SJSA1 (cell line): ENCODE results near the gene CDYL. TPM values are rescaled to one million over a fixed set of nuclear protein-coding genes. Genes with fewer than 3 reads are reported as not detected.

Source experiments
- DNase-seq, 2 experiments: peaks; one replicate each; pipeline ENCODE4 v3.0.0-alpha.2; 2015 to 2020; ENCODE audit warnings: low spot score in 2 of 2, low read depth in 1 of 2
- H3K27ac ChIP-seq: fragments of 250-450 bp; sonication (Bioruptor Pico); 2 replicates; pipeline ENCODE4 v1.5.1; 2020; ENCODE audit warnings: mild to moderate bottlenecking, moderate library complexity
- H3K27me3 ChIP-seq: fragments of 250-450 bp; sonication (Bioruptor Pico); replicated peaks from 2 replicates; pipeline ENCODE4 v1.5.1; 2020; ENCODE audit warnings: mild to moderate bottlenecking, moderate library complexity
- H3K36me3 ChIP-seq: fragments of 250-450 bp; sonication (Bioruptor Pico); 2 replicates; pipeline ENCODE4 v1.5.1; 2020; ENCODE audit warnings: mild to moderate bottlenecking
- H3K4me1 ChIP-seq: fragments of 250-450 bp; sonication (Bioruptor Pico); replicated peaks from 2 replicates; pipeline ENCODE4 v1.6.1; 2021; ENCODE audit warnings: mild to moderate bottlenecking
- H3K4me3 ChIP-seq: fragments of 250-450 bp; sonication (Bioruptor Pico); 2 replicates; pipeline ENCODE4 v1.5.1; 2020; ENCODE audit warnings: mild to moderate bottlenecking
- H3K9me3 ChIP-seq: fragments of 250-450 bp; sonication (Bioruptor Pico); replicated peaks from 2 replicates; pipeline ENCODE4 v1.5.1; 2020; ENCODE audit warnings: mild to moderate bottlenecking
- total RNA-seq: library from RNA; depleted of rRNA; stranded (reverse); fragments of >200 nt; shearing (Covaris generic); gene quantifications from 2 replicates; pipeline ENCODE4 v1.2.3, GENCODE V29; 2014; rRNA removed

CDYL gene, protein sequence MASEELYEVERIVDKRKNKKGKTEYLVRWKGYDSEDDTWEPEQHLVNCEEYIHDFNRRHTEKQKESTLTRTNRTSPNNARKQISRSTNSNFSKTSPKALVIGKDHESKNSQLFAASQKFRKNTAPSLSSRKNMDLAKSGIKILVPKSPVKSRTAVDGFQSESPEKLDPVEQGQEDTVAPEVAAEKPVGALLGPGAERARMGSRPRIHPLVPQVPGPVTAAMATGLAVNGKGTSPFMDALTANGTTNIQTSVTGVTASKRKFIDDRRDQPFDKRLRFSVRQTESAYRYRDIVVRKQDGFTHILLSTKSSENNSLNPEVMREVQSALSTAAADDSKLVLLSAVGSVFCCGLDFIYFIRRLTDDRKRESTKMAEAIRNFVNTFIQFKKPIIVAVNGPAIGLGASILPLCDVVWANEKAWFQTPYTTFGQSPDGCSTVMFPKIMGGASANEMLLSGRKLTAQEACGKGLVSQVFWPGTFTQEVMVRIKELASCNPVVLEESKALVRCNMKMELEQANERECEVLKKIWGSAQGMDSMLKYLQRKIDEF
- 23.9 and 36.1 TPM in 2 replicates for total RNA-seq

- Histone ChIP-seq H3K4me1 (peaks cover 22% of the 10 kb centered on the region), H3K9me3 (peaks cover 6% of the 10 kb centered on the region; the same call in 1 of the 2 replicates), H3K27me3 (no peaks in the 10 kb centered on the region), H3K36me3 (peaks cover 15% of the 10 kb centered on the region; the same call in 1 of the 2 replicates), H3K27ac (peak within 1 kb of the TSS; percentile 81), H3K4me3 (peak within 1 kb of the TSS; percentile 70)
- peak in 1 of 2 experiments; percentile 87 for DNase-seq
Measured at GRCh38 chr6:4776131-4776492, at the start of gene CDYL. TSS of gene CDYL (plus strand) at chr6:4776404. CDS start at chr6:4776784, 380 bp downstream.

DNA sequence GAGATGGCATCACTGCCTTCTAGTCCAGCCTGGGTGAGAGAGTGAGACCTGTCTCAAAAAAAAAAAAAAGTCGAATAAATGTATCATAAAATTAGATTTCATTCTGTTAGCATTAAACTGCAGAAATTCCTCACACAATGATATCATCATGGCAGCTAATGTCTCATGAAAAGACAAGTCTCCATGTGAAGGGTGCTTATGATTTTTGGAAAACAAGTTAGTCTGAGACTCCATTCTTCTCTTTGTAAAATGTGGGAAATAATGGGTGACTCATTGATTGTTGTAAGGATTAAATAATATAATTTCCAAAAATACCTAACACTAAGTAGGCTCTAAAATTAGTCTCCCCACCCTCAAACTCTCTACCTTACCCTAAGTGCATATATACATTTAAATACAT is 49.6 kb upstream of the CDYL start:
- Histone ChIP-seq H3K9me3 (no peaks in the 10 kb centered on the region), H3K27me3 (no peaks in the 10 kb centered on the region), H3K27ac (no peak overlapping the region), H3K4me1 (peaks cover 7% of the 10 kb centered on the region), H3K4me3 (no peak overlapping the region), H3K36me3 (no peaks in the 10 kb centered on the region)
- DNase-seq = no peak

GRCh38 chr6:4727217-4727616 is 49.0 kb upstream of the CDYL start:
- DNase-seq = no peak
- H3K4me1 ChIP-seq = peaks cover 7% of the 10 kb centered on the region

GRCh38 chr6:4727671-4728435 is 48.4 kb upstream of the CDYL start:
- Histone ChIP-seq H3K4me1 (peaks cover 9% of the 10 kb centered on the region), H3K9me3 (no peaks in the 10 kb centered on the region), H3K4me3 (no peak overlapping the region), H3K27me3 (no peaks in the 10 kb centered on the region), H3K27ac (no peak overlapping the region), H3K36me3 (no peaks in the 10 kb centered on the region)
- DNase-seq = peak in 1 of 2 experiments; percentile 27

More at GRCh38 chr6:4727217-4727616, 49.0 kb upstream of the CDYL start:
- Histone ChIP-seq H3K27me3 (no peaks in the 10 kb centered on the region), H3K9me3 (no peaks in the 10 kb centered on the region), H3K36me3 (no peaks in the 10 kb centered on the region), H3K4me3 (no peak overlapping the region), H3K27ac (no peak overlapping the region)

- peaks cover 13% of the 10 kb centered on the region for H3K4me1 ChIP-seq
- H3K27ac ChIP-seq = no peak overlapping the region
- no peaks in the 10 kb centered on the region for H3K36me3 ChIP-seq
- H3K4me3 ChIP-seq = no peak overlapping the region
- no peaks in the 10 kb centered on the region for H3K9me3 ChIP-seq
- H3K27me3 ChIP-seq = no peaks in the 10 kb centered on the region
- no peak for DNase-seq
Measured at GRCh38 chr6:4728436-4728769, 47.8 kb upstream of the CDYL start.

DNA sequence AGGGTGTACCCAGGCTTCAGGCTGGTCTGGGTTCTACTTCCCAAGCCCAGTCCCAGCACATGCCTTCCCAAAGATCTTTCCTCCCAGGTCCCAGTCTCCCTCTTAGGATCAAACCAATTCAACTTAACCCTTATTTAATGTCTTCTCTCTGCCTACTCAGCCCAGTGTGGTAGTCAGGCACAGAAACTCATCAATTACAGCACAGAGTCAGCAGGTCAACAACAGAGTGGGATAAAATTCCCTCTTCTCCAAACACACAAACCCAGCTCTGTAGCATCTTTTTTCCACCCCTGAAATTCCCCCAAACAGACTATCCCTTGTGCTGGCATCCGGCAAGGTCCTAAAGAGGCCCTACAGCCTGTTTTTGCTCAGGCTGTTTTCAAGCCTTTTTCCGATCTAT is 47.3 kb upstream of the CDYL start:
- H3K9me3 ChIP-seq = no peaks in the 10 kb centered on the region
- no peak overlapping the region for H3K4me3 ChIP-seq
- DNase-seq = no peak

DNA sequence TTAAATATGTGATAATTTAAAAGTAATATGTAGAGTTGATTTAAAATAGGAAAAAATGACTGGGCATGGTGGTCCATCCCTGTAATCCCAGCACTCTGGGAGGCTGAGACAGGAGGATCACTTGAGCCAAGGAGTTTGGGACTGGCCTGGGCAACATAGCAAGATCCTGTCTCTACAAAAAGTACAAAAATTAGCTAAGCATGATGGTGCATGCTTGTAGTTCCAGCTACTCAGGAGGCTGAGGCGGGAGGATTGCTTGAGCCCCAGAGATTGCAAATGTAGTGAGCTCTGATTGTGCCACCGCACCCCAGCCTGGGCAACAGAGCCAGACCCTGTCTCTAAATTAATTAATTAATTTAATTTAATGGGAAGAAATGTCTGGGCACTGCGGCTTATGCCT is 44.2 kb upstream of the CDYL start:
- no peak overlapping the region for H3K27ac ChIP-seq
- no peak overlapping the region for H3K4me3 ChIP-seq
- no peaks in the 10 kb centered on the region for H3K36me3 ChIP-seq
- no peaks in the 10 kb centered on the region for H3K27me3 ChIP-seq
- DNase-seq = no peak
- peaks cover 29% of the 10 kb centered on the region for H3K4me1 ChIP-seq
- no peaks in the 10 kb centered on the region for H3K9me3 ChIP-seq

More for the DNA sequence above, 47.3 kb upstream of the CDYL start:
- H3K27ac ChIP-seq = no peak overlapping the region
- H3K27me3 ChIP-seq = no peaks in the 10 kb centered on the region
- no peaks in the 10 kb centered on the region for H3K36me3 ChIP-seq
- peaks cover 18% of the 10 kb centered on the region for H3K4me1 ChIP-seq

DNA sequence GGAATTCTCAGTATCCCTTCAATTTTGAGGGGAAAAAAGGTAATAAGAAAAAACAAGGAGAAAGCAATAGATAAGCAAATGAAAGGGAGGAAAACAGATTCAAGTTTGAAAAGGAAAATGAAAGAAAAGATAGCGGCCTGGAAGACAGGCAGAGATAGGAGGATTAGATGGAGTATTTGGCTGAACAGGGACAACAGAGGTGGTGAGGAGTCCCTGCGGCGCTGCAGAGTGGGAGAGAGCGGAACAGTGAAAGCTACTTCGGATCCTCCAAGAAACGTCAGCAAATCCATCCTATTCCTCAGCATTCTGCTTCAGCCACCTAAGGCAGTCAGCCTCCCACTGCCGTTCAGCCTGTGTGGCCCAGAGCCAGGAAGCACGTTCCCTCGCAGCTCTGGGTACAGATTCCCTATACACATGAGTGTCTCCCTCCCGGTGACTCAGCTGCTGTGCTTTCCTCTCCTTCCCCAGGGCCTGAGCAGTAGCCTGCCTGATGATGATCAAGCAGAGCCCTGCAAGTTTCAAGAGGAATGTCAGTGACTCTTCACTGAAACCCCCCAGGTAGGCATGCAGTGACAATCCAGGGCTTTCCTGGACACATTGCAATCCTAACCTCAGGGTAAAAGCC is 43.4 kb upstream of the CDYL start:
- Histone ChIP-seq H3K9me3 (no peaks in the 10 kb centered on the region), H3K4me1 (peaks cover 27% of the 10 kb centered on the region), H3K36me3 (no peaks in the 10 kb centered on the region), H3K4me3 (peak overlapping the region; percentile 23), H3K27me3 (no peaks in the 10 kb centered on the region), H3K27ac (peak overlapping the region; percentile 48)
- DNase-seq = peak; percentile 85 to 96

- Histone ChIP-seq H3K27ac (no peak overlapping the region), H3K4me3 (no peak overlapping the region), H3K27me3 (no peaks in the 10 kb centered on the region), H3K9me3 (no peaks in the 10 kb centered on the region), H3K4me1 (peaks cover 28% of the 10 kb centered on the region), H3K36me3 (no peaks in the 10 kb centered on the region)
- no peak for DNase-seq
Measured at GRCh38 chr6:4736371-4736873, 39.8 kb upstream of the CDYL start.

DNA sequence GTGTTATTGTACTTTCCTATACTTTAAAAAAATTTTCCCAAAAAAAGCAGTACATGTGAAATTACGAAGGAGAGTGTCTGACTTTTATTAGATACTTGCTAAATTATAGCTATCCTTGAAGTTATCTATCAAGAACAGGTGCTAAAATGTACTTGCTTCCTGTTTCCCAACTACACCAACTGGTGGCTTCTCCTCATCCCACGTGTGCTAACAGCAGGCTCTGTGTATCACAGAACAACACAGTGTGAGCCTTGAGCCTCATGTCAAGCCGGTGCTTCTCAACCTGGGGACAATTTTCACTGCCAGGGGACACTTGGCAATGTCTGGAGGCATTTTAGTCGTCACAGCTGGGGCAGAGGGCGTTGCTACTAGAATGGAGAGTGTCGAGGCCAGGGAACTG is 36.2 kb upstream of the CDYL start:
- Histone ChIP-seq H3K4me1 (peaks cover 6% of the 10 kb centered on the region; the same call in 1 of the 2 replicates), H3K4me3 (no peak overlapping the region), H3K27ac (no peak overlapping the region), H3K9me3 (no peaks in the 10 kb centered on the region), H3K36me3 (no peaks in the 10 kb centered on the region), H3K27me3 (no peaks in the 10 kb centered on the region)
- DNase-seq = no peak

- DNase-seq = no peak
- no peaks in the 10 kb centered on the region for H3K27me3 ChIP-seq
- no peak overlapping the region for H3K27ac ChIP-seq
- H3K9me3 ChIP-seq = no peaks in the 10 kb centered on the region
- no peak overlapping the region for H3K4me3 ChIP-seq
- peaks cover 6% of the 10 kb centered on the region; the same call in 1 of the 2 replicates for H3K4me1 ChIP-seq
- no peaks in the 10 kb centered on the region for H3K36me3 ChIP-seq
Measured at GRCh38 chr6:4743062-4743461, 33.1 kb upstream of the CDYL start.

GRCh38 chr6:4743926-4744325 is 32.3 kb upstream of the CDYL start:
- no peak for DNase-seq
- H3K4me3 ChIP-seq = no peak overlapping the region
- no peaks in the 10 kb centered on the region for H3K27me3 ChIP-seq
- H3K4me1 ChIP-seq = no peaks in the 10 kb centered on the region; the same call in 1 of the 2 replicates
- H3K27ac ChIP-seq = no peak overlapping the region
- H3K9me3 ChIP-seq = no peaks in the 10 kb centered on the region
- no peaks in the 10 kb centered on the region for H3K36me3 ChIP-seq

DNA sequence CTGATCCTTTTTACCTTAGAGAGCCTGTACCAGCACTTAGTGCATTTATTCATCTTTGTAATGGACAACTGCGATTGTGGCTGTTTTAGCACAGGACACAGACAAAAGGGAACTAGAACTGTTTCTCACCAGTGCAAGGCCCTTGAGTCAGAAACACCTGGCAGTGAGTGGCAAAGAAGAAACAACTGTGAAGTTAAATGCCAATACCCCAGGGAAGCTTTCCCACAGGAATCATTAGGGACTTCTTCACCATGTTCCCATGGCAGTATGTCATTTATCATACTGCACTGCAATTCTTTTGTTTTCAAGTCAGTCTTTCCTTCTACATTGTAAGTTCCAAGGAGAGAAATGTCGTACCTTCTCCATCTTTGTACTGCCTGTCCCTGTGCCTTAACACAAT is 28.6 kb upstream of the CDYL start:
- no peak overlapping the region for H3K27ac ChIP-seq
- no peaks in the 10 kb centered on the region for H3K27me3 ChIP-seq
- H3K4me1 ChIP-seq = no peaks in the 10 kb centered on the region
- no peak for DNase-seq
- H3K9me3 ChIP-seq = no peaks in the 10 kb centered on the region
- H3K4me3 ChIP-seq = no peak overlapping the region
- no peaks in the 10 kb centered on the region for H3K36me3 ChIP-seq
